ENCODE results near the gene SMKR1. TPM values are rescaled to one million over a fixed set of nuclear protein-coding genes. Genes with fewer than 3 reads are reported as not detected.
"Not testable (repeated sequence)": the region's sequence is repeated elsewhere in the genome, so short reads cannot be mapped to it uniquely, and the experiment has no call there.

The SMKR1 gene
- total RNA-seq, 1 experiment from 2014 or later = 0.87 TPM

DNA sequence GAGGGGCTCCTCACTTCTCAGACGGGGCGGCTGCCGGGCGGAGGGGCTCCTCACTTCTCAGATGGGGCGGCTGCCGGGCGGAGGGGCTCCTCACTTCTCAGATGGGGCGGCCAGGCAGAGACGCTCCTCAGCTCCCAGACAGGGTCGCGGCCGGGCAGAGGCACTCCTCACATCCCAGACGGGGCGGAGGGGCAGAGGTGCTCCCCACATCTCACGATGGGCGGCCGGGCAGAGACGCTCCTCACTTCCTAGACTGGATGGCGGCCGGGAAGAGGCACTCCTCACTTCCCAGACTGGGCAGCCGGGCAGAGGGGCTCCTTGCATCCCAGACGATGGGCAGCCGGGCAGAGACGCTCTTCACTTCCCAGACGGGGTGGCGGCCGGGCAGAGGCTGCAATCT, 25.9 kb upstream of the SMKR1 start:
- not testable (repeated sequence) for H2AFZ ChIP-seq (ENCODE audit: low read length); H3K79me1 ChIP-seq (ENCODE audit: insufficient read depth, low read depth, low read length, poor library complexity, severe bottlenecking); H3K56ac ChIP-seq (ENCODE audit: insufficient read length, low read depth, low read length); H3K18ac ChIP-seq (ENCODE audit: insufficient read length, low read depth, low read length); H3K4ac ChIP-seq (ENCODE audit: low read depth, low read length); H3K79me2 ChIP-seq (ENCODE audit: insufficient read depth, low read length); H3K9ac ChIP-seq (ENCODE audit: extremely low read depth, insufficient read length, low read length); H2AK5ac ChIP-seq (ENCODE audit: insufficient read length, low read length); H3K23ac ChIP-seq (ENCODE audit: insufficient read length, low read depth, low read length); DNase-seq; H3K4me3 Mint-ChIP-seq; H3K14ac ChIP-seq (ENCODE audit: insufficient read depth, low read length); H4K91ac ChIP-seq (ENCODE audit: insufficient read length, low read depth, low read length); H3K9me3 ChIP-seq (ENCODE audit: control insufficient read depth, low read depth, low read length); H3K27me3 ChIP-seq (ENCODE audit: insufficient read depth, low read length); H3K27me3 Mint-ChIP-seq (ENCODE audit: low read depth); H3K23me2 ChIP-seq (ENCODE audit: insufficient read length, low read depth, low read length, poor library complexity, severe bottlenecking); H3K27ac Mint-ChIP-seq; H3K4me1 ChIP-seq (ENCODE audit: insufficient read depth, low read length); H3K4me1 Mint-ChIP-seq; H2BK15ac ChIP-seq (ENCODE audit: low read depth, low read length); H2BK5ac ChIP-seq (ENCODE audit: insufficient read length, low read length); H4K5ac ChIP-seq (ENCODE audit: insufficient read length, low read depth, low read length); H3T11ph ChIP-seq (ENCODE audit: low read length); H3K4me2 ChIP-seq (ENCODE audit: insufficient read depth, insufficient read length, low read length); H4K20me1 ChIP-seq (ENCODE audit: control insufficient read depth, insufficient read depth, insufficient read length); H3K27ac ChIP-seq (ENCODE audit: insufficient read length, low read depth, low read length); H4K8ac ChIP-seq (replicated peaks; ENCODE audit: insufficient read length, low read depth, low read length); H2BK12ac ChIP-seq (ENCODE audit: insufficient read length, low read depth, low read length); H2BK20ac ChIP-seq (ENCODE audit: low read depth, low read length, poor library complexity, severe bottlenecking); H2BK120ac ChIP-seq (ENCODE audit: low read depth, low read length, poor library complexity, severe bottlenecking)
- no CpG with 5 or more reads among the region's 27 CpGs for WGBS (ENCODE audit: extremely low coverage, insufficient read length, low lambda C conversion rate)
- Mint-ChIP-seq H3K36me3 (ENCODE audit: insufficient read depth in 1 of 3, low read depth in 3 of 3) (peaks cover 28 to 34% (median 32%) of the 10 kb centered on the region in 3 experiments), H3K9me3 (peaks cover 15 to 20% of the 10 kb centered on the region in 2 experiments)
